ENCODE measurements around the gene ESD. TPM values are rescaled to one million over a fixed set of nuclear protein-coding genes. Genes with fewer than 3 reads are reported as not detected.

ESD gene, protein sequence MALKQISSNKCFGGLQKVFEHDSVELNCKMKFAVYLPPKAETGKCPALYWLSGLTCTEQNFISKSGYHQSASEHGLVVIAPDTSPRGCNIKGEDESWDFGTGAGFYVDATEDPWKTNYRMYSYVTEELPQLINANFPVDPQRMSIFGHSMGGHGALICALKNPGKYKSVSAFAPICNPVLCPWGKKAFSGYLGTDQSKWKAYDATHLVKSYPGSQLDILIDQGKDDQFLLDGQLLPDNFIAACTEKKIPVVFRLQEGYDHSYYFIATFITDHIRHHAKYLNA
- total RNA-seq = 100 to 1,000 TPM in 1 of 2 donors, 10 to 100 TPM in 1; 76.3 to 113 TPM

DNA sequence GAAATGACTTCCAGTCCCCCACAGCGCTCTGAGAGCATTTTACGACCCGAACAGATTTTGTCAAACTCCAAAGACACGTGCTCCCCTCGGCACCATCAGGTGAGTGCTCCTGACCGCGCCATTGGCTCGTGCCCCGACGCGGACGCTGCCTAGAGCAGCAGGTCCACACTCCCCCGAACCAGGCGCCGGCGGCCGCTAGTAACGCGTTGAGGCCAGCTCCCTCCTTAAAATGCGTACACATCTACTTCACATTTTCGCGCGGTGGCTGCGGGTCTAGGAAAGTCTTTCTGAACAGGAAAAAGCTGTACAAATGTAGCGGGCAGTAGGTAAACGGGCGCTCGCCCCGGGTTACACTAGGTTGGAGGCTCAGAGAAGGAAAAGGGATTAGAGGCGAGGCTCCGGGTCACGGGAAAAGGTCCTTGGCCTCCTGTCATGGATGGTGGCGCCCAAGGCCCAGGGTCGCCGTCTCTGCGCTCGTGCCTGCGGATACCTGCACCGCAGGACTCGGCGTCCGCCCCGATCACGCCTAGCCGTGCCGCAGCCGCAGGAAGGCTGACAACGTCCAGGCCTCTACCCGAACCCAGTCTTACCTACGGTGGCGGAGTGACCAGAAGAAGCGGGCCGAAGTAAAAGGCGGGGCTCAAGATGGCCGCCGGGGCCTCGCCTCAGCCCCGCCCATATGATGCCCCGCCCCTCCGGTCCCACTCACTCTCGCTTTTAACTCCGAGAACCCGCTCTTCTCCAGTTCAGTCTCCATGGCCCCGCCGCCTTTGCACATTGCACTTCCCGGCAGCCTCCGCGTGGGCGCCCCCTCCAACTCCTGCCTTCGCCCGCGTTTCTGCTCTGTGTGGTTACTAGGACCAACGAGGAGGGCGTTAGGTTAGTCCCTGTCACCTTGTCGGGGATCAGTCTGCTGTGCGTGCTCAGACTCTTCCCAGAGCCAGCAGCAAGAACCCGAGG is at the start of gene ESD:
Gene ESD, minus strand, starts transcription at position 647 of the 960 bp plus-strand sequence. CDS start 5,748 bp downstream, outside the sequence.
- no peak for TF ChIP-seq CTCF (IDR thresholded peaks at IDR 0.05)
- DNase-seq (ENCODE audit: low spot score) = peak; percentile 95
- H3K4me1 ChIP-seq = peaks cover 0 to 22% of the 10 kb centered on the region in 2 donors
- peak within 1 kb of the TSS; percentile 89 to 98 for H3K27ac ChIP-seq
- no peaks in the 10 kb centered on the region for H3K9me3 ChIP-seq
- peak within 1 kb of the TSS; percentile 77 to 90 for H3K4me3 ChIP-seq
- H3K27me3 ChIP-seq = no peaks in the 10 kb centered on the region
- H3K36me3 ChIP-seq = no peaks in the 10 kb centered on the region

- no peak for DNase-seq (ENCODE audit: low spot score)
- Histone ChIP-seq H3K27ac (no peak overlapping the region), H3K27me3 (no peaks in the 10 kb centered on the region), H3K36me3 (no peaks in the 10 kb centered on the region), H3K4me3 (no peak overlapping the region), H3K9me3 (no peaks in the 10 kb centered on the region), H3K4me1 (no peaks in the 10 kb centered on the region)
- no peak for TF ChIP-seq CTCF (IDR thresholded peaks at IDR 0.05)
Observed at GRCh38 chr13:46846726-46847125, 49.8 kb upstream of the ESD start.

DNA sequence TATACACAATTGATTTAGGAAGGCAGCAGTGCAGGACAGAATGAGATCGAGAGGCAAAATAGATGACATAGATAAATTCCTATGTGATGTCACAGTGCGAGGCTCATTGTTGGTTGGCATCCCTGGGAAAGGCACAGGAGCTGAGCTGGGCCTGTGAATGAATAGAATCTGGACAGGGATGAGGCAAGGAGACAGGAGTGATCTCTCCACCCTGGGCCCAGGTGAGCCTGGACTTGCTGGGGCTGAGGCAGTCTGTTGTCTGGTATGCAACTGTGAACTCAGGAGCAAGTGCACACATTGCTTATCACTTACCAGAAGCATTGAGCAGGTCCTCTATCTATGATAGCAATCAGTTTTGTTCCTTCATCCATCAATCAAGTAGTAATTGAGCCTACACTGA is 48.2 kb upstream of the ESD start:
- Histone ChIP-seq H3K9me3 (no peaks in the 10 kb centered on the region), H3K36me3 (no peaks in the 10 kb centered on the region), H3K27me3 (no peaks in the 10 kb centered on the region), H3K4me1 (no peaks in the 10 kb centered on the region), H3K27ac (no peak overlapping the region), H3K4me3 (no peak overlapping the region)
- no peak for TF ChIP-seq CTCF (IDR thresholded peaks at IDR 0.05)
- DNase-seq (ENCODE audit: low spot score) = no peak

DNA sequence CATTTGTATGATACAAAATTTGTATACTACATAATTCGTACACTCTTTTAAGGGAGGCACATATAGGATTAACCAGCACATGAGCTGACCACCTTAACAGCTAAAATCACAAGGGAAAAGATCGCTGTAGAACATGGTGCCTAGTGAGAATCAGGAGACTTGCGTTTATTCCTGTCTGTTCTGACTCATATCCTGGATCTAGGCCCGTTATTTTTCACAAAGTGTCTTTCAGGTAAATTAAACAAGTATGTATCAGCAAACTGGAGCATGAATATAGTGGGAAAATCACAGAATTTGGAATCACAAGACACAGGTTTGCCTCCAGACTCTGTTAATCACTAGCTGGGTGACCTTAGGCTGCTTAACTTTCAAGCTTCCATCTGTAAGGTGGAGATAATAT is 47.5 kb upstream of the ESD start:
- H3K4me3 ChIP-seq = no peak overlapping the region
- no peaks in the 10 kb centered on the region for H3K9me3 ChIP-seq
- H3K4me1 ChIP-seq = no peaks in the 10 kb centered on the region
- no peak for TF ChIP-seq CTCF (IDR thresholded peaks at IDR 0.05)
- H3K27me3 ChIP-seq = no peaks in the 10 kb centered on the region
- H3K27ac ChIP-seq = no peak overlapping the region
- DNase-seq (ENCODE audit: low spot score) = no peak
- H3K36me3 ChIP-seq = no peaks in the 10 kb centered on the region

- no peak for TF ChIP-seq CTCF (IDR thresholded peaks at IDR 0.05)
- no peaks in the 10 kb centered on the region for H3K9me3 ChIP-seq
- H3K27ac ChIP-seq = no peak overlapping the region
- no peak overlapping the region for H3K4me3 ChIP-seq
- H3K36me3 ChIP-seq = no peaks in the 10 kb centered on the region
- H3K27me3 ChIP-seq = no peaks in the 10 kb centered on the region
- H3K4me1 ChIP-seq = no peaks in the 10 kb centered on the region
- no peak for DNase-seq (ENCODE audit: low spot score)
Observed at GRCh38 chr13:46839399-46839798, 42.4 kb upstream of the ESD start.

Data from right atrium auricular region (tissue), 2 donors.